ENCODE data around the gene YWHAB. TPM values are rescaled to one million over a fixed set of nuclear protein-coding genes. Genes with fewer than 3 reads are reported as not detected.

Gene YWHAB
- total RNA-seq, 3 donors from 2014 or later, result 196 to 265 (median 251) TPM

- Histone ChIP-seq H3K4me1 (ENCODE audit: low read depth) (peaks cover 22% of the 10 kb centered on the region), H3K9me3 (no peaks in the 10 kb centered on the region), H3K4me3 (no peak overlapping the region), H3K36me3 (ENCODE audit: low read depth) (peaks cover 3% of the 10 kb centered on the region)
- no peak for DNase-seq
- TF ChIP-seq, protein P1, sequence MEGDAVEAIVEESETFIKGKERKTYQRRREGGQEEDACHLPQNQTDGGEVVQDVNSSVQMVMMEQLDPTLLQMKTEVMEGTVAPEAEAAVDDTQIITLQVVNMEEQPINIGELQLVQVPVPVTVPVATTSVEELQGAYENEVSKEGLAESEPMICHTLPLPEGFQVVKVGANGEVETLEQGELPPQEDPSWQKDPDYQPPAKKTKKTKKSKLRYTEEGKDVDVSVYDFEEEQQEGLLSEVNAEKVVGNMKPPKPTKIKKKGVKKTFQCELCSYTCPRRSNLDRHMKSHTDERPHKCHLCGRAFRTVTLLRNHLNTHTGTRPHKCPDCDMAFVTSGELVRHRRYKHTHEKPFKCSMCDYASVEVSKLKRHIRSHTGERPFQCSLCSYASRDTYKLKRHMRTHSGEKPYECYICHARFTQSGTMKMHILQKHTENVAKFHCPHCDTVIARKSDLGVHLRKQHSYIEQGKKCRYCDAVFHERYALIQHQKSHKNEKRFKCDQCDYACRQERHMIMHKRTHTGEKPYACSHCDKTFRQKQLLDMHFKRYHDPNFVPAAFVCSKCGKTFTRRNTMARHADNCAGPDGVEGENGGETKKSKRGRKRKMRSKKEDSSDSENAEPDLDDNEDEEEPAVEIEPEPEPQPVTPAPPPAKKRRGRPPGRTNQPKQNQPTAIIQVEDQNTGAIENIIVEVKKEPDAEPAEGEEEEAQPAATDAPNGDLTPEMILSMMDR (IDR thresholded peaks at IDR 0.05), result no peak
- ATAC-seq, result peak; percentile 67
- intact Hi-C loops (cut with DNase I, micrococcal nuclease), result no loop called here
Observed at GRCh38 chr20:44897133-44897532, 11.6 kb downstream of the YWHAB start.

- TF ChIP-seq, protein P1 (IDR thresholded peaks at IDR 0.05), result no peak
- intact Hi-C loops (cut with DNase I, micrococcal nuclease), result no loop called here
- Histone ChIP-seq H3K36me3 (ENCODE audit: low read depth) (peaks cover 15% of the 10 kb centered on the region), H3K4me1 (ENCODE audit: low read depth) (peaks cover 18% of the 10 kb centered on the region), H3K9me3 (no peaks in the 10 kb centered on the region), H3K4me3 (no peak overlapping the region)
- DNase-seq (no peak), ATAC-seq (peak; percentile 60)
Observed at GRCh38 chr20:44900231-44900854, 14.8 kb downstream of the YWHAB start.

GRCh38 chr20:44901974-44902373 lies 16.5 kb downstream of the YWHAB start:
- DNase-seq (no peak), ATAC-seq (no peak)
- TF ChIP-seq, protein P1 (IDR thresholded peaks at IDR 0.05), result no peak
- Histone ChIP-seq H3K36me3 (ENCODE audit: low read depth) (peaks cover 16% of the 10 kb centered on the region), H3K4me3 (no peak overlapping the region), H3K4me1 (ENCODE audit: low read depth) (peaks cover 10% of the 10 kb centered on the region), H3K9me3 (no peaks in the 10 kb centered on the region)
- intact Hi-C loops (cut with DNase I, micrococcal nuclease), result no loop called here

DNA sequence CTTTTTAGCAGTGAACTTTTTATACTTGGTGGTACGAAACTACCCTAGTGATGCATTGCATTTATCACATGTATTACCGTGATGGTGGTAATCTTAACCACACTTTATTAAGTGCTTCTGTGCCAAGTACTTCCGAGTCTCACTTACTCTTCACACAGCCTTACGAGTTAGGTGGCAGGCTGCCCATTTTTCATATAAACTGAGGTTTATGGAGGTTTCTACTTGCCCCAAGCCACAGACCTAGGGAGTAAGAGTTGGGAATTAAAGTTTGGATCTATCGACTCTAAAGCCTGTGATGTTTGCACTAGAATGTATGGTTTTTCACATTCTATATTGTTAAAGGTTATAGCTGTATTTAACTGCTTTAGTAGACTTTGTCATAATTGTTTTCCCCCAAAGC lies 18.9 kb downstream of the YWHAB start:
- DNase-seq (no peak), ATAC-seq (no peak)
- TF ChIP-seq, protein P1 (IDR thresholded peaks at IDR 0.05), result no peak
- peaks cover 3% of the 10 kb centered on the region for H3K4me1 ChIP-seq (ENCODE audit: low read depth)
- H3K36me3 ChIP-seq (ENCODE audit: low read depth), result peaks cover 13% of the 10 kb centered on the region
- H3K4me3 ChIP-seq, result no peak overlapping the region
- H3K9me3 ChIP-seq, result no peaks in the 10 kb centered on the region
- intact Hi-C loops (cut with DNase I, micrococcal nuclease), result no loop called here

DNA sequence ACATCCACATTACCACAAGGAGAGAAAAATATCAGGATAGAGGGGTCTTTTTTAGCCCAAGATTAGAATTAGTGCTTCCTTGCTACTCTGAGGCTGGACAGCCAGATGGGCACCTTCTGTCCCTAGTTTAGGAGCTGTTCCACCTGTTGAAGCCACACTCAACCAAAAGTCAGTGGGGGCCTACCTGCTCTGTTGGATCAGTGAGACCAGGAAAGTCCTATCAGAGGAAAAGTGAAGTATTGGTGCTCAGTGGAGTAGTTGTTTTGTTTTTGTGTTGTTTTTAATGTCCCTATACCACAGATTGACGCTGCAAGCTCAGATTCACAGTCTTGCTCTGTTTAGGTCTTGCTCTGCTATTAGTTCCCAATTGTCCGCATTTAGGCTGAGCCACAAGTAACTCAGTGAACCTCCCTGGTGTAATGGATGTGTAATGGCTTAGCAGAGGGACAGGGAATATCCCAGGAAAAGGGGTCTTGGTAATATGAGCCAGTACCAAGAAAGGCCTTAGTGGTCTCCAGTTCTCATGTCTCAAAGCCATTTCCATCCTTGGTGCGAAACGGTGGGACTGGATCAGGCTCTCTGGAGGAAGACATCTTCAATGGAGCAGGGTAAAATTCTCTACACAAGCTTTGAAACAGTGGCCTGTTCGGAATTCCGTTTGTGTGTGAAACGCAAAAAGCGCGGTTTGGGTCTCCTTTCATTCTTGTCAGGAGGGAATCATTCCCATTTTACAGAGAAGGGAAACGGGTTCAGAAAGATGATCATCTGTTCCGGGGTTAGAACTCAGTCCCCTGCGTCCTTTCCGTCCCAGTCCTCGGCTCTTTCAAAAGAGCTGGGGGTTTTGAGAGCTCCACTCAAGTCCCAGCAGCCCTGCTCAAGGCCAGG lies 23.7 kb downstream of the YWHAB start:
- Histone ChIP-seq H3K4me1 (ENCODE audit: low read depth) (peaks cover 18% of the 10 kb centered on the region), H3K4me3 (no peak overlapping the region), H3K9me3 (no peaks in the 10 kb centered on the region), H3K36me3 (ENCODE audit: low read depth) (peaks cover 12% of the 10 kb centered on the region)
- ATAC-seq (no peak), DNase-seq (no peak)
- intact Hi-C loops (cut with DNase I, micrococcal nuclease), result no loop called here
- TF ChIP-seq, protein P1 (IDR thresholded peaks at IDR 0.05), result no peak
